GM18526 (cell line): ENCODE data around the gene OSBPL7.

Experiments used
- POLR2A ChIP-seq: IDR thresholded peaks from 3 replicates; pipeline ENCODE4 v1.6.1; 2011; ENCODE audit not compliant: insufficient read length; ENCODE audit errors: extremely low read depth

The OSBPL7 gene

GRCh38 chr17:47781397-47781796 lies 40.2 kb downstream of the OSBPL7 start:
- TF ChIP-seq POLR2A, result no peak

DNA sequence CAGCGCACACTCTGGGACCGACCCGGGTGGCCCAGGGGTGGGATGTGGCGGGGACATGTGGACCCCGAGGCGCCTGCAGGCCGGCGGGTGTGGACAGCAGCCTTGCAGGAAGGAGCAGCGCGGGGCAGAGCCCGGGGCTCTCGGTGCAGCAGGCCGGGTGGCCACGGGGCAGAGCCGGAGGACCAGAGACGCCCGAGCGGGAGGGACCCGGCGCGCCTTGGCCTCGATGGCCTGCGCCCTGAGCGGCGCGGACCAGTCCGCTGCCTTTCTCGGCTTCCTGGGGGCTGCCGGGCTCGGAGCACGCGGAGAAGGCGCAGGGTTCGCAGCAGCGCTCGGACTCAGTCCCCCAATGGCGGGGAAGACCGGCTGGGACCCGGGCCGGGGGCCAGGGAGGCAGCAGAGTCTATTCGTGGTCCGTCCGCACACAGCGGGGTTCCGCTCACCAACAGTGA lies 43.4 kb downstream of the OSBPL7 start:
- no peak for TF ChIP-seq POLR2A

DNA sequence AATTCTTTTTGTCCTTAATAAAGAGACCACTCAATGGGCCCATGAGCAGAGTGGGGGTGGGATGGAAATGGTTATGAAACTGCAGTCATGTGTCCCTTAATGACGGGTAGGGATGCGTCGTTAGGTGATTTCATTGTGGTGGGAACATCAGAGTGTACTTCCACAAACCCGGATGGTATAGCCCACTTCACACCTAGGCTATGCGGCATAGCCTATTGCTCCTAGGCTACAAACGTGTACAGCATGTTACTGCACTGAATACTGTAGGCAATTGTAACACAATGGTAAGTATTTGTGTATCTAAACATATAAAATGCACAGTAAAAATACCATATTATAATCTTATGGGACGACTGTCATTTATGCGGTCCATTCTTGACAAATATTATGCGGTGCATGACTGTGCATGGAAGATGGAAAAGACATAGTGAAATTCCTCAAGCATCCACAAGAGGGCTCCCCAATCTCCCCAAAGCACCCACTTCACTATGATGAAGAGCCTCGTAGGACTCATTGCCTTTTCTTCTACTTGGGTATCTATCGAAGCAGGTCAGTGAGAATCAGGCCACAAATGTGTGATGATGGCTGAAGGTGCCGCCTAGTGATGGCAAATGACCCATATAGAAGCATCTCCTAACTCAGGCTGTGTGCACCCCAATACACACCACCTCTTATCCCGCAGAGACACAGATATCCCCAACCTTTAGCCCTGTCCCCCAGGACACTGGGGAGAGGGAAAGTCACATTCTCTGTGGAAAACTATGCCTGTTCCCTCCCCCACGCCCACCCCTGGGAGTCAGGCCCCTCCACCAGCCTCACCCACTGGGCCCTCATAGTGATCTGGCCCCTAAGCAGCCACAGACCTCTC lies 45.0 kb downstream of the OSBPL7 start:
- TF ChIP-seq POLR2A, result no peak

DNA sequence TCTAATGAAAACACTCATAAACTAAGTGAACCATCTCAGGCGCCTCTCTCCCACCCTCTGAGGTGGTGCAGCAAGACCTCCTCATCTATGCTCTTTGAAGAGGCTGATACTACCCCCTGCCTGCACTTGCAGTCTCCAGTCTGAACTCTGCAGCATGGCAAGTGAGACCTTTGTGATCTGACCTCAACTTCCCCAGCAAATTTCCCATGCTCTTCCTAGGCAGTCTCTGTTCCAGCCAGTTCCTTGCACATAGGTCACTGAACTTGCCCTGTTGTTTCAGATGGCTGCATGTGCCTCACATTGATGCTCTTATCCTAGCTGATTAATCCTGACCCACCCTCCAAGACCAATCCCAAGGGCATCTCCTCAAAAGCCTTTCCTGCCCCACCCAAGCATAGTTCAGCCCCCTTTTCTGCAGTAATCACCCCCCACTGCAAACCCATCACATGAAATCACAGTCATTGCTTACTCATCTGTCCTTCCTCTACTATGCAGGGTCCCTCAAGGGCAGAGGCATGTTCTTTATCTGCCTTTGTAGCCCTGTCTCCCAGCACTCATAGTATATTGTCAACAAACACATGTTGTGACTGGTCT lies 46.5 kb downstream of the OSBPL7 start:
- TF ChIP-seq POLR2A, result no peak

- no peak for TF ChIP-seq POLR2A
These were observed 47.3 kb downstream of the OSBPL7 start for GRCh38 chr17:47774331-47774730.

- TF ChIP-seq POLR2A, result no peak
These were observed 57.5 kb downstream of the OSBPL7 start for GRCh38 chr17:47763913-47764582.

GRCh38 chr17:47762728-47763127 lies 58.9 kb downstream of the OSBPL7 start:
- TF ChIP-seq POLR2A, result no peak

- no peak for TF ChIP-seq POLR2A
These were observed 61.0 kb downstream of the OSBPL7 start for GRCh38 chr17:47760409-47761140.

- TF ChIP-seq POLR2A, result no peak
These were observed 64.2 kb downstream of the OSBPL7 start for GRCh38 chr17:47757386-47757785.
